Smooth muscle cell (in vitro differentiated cells): ENCODE data around the gene COA8. TPM values are rescaled to one million over a fixed set of nuclear protein-coding genes. Genes with fewer than 3 reads are reported as not detected.

Experiments
- DNase-seq: peaks from one replicate; lab custom pipeline; 2025; ENCODE audit not compliant: unreplicated experiment; lab: John Stamatoyannopoulos, UW
- H2AFZ ChIP-seq: fragments of 200-600 bp; sonication (generic); 2 replicates; pipeline ENCODE4 v1.6.0; 2016; ENCODE audit warnings: antibody characterized with exemption, low read depth, mild to moderate bottlenecking
- H3F3A ChIP-seq: fragments of 200-600 bp; sonication (generic); 2 replicates; pipeline ENCODE4 v1.6.0; 2017; ENCODE audit warnings: antibody characterized with exemption, low read depth
- H3K27ac ChIP-seq: fragments of 200-600 bp; sonication (generic); 2 replicates; pipeline ENCODE4 v1.5.1; 2016; ENCODE audit warnings: low read depth, mild to moderate bottlenecking
- H3K27me3 ChIP-seq: fragments of 200-600 bp; sonication (generic); 2 replicates; pipeline ENCODE4 v1.6.1; 2016; ENCODE audit warnings: low read depth, mild to moderate bottlenecking
- H3K36me3 ChIP-seq: fragments of 200-600 bp; sonication (generic); 2 replicates; pipeline ENCODE4 v1.5.1; 2016; ENCODE audit warnings: low read depth
- H3K4me1 ChIP-seq: fragments of 200-600 bp; sonication (generic); 2 replicates; pipeline ENCODE4 v1.5.1; 2016; ENCODE audit warnings: low read depth
- H3K4me2 ChIP-seq: fragments of 200-600 bp; sonication (generic); 2 replicates; pipeline ENCODE4 v1.6.0; 2016; ENCODE audit warnings: mild to moderate bottlenecking
- H3K4me3 ChIP-seq: fragments of 200-600 bp; sonication (generic); 2 replicates; pipeline ENCODE4 v1.5.1; 2016; ENCODE audit warnings: mild to moderate bottlenecking
- H3K79me2 ChIP-seq: fragments of 200-600 bp; sonication (generic); 2 replicates; pipeline ENCODE4 v1.6.0; 2016; ENCODE audit warnings: low read depth, mild to moderate bottlenecking
- H3K9ac ChIP-seq: fragments of 200-600 bp; sonication (generic); 2 replicates; pipeline ENCODE4 v1.6.0; 2016; ENCODE audit warnings: low read depth
- H3K9me3 ChIP-seq: fragments of 200-600 bp; sonication (generic); replicated peaks from 2 replicates; pipeline ENCODE4 v1.5.1; 2016; ENCODE audit warnings: low read depth
- H4K20me1 ChIP-seq: fragments of 200-600 bp; sonication (generic); 2 replicates; pipeline ENCODE4 v1.6.0; 2016; ENCODE audit warnings: low read depth
- CTCF ChIP-seq: fragments of 200-600 bp; sonication (generic); IDR thresholded peaks from 2 replicates; pipeline ENCODE4 v1.5.1; 2017; ENCODE audit warnings: borderline replicate concordance, mild to moderate bottlenecking, antibody characterized with exemption; ENCODE audit not compliant: insufficient read depth, poor library complexity, severe bottlenecking
- WGBS: methylation state at CpG from one replicate; pipeline ENCODE4 v1.1.7; 2016; ENCODE audit warnings: low lambda C conversion rate; 5-methylcytosine and 5-hydroxymethylcytosine counted together
- polyA plus RNA-seq: library from polyadenylated mRNA; unstranded; fragments of >200 nt; fragmentation: Nextera tagmentation; extraction: Ambion mirVana; gene quantifications from 2 replicates; pipeline ENCODE4 v1.2.1, GENCODE V29; 2016
- total RNA-seq: library from RNA; depleted of rRNA; stranded (reverse); fragments of >200 nt; gene quantifications from 2 replicates; pipeline ENCODE4 v1.2.3, GENCODE V29; 2014

Gene COA8
- total and polyA plus RNA-seq, 2 experiments from 2014 or later = 33.4 to 69.9 TPM

DNA sequence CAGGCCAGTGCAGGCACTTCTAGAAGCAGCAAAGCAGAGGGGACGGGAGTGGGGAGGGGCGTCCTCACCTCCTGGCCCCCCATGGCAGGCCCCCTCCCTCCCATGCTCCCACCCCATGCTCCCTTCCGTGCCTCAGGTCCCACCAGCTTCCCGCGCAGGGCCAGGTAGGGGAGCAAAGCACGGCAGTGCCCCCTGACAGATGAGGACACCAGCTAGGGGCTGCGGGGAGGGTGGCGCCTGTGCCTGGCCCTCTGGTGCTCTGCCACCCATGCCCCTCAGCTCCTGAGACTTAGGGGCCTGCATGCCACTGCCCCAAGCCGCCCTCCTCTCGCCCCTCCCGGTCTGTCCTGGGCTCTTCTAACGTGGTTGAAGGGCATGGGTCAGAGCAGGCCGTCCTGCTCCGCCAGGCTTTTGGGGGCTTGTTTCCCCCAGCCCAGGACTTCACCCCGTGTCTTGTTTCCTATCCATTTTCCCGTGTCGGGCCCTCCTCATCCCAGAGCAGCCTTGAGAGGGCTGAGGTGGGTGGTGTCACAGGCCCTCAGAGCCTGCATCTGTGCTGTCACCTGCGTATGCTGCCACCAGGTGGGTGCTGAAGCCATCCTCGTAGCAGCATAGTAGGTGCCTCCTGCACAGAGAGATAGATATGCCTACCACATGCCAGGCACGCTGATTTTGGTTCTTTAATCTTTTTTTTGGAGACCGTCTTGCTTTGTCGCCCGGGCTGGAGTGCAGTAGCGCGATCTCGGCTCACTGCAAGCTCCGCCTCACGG, 23.5 kb upstream of the COA8 start:
- H3K4me2 ChIP-seq = no peak overlapping the region
- H3K4me3 ChIP-seq = no peak overlapping the region
- H3K79me2 ChIP-seq = no peaks in the 10 kb centered on the region
- no peak overlapping the region for H3K9ac ChIP-seq
- DNase-seq = no peak
- H3K27me3 ChIP-seq = no peaks in the 10 kb centered on the region
- H4K20me1 ChIP-seq = no peaks in the 10 kb centered on the region
- H3K4me1 ChIP-seq = peaks cover 25% of the 10 kb centered on the region
- no peak for TF ChIP-seq CTCF
- peaks cover 4% of the 10 kb centered on the region for H3F3A ChIP-seq
- no peaks in the 10 kb centered on the region for H3K9me3 ChIP-seq
- WGBS = 81% methylated on average over 28 of the region's 28 CpGs
- peak overlapping the region; percentile 91 for H3K27ac ChIP-seq
- no peak overlapping the region for H2AFZ ChIP-seq
- no peaks in the 10 kb centered on the region for H3K36me3 ChIP-seq

GRCh38 chr14:103540821-103541708, 21.7 kb upstream of the COA8 start:
- Histone ChIP-seq H3K27ac (peak overlapping the region; percentile 91), H3K79me2 (no peaks in the 10 kb centered on the region), H3K9ac (no peak overlapping the region), H3K4me3 (no peak overlapping the region), H3F3A (peaks cover 4% of the 10 kb centered on the region), H3K4me1 (peaks cover 25% of the 10 kb centered on the region), H3K9me3 (no peaks in the 10 kb centered on the region), H2AFZ (no peak overlapping the region), H3K4me2 (peak overlapping the region; percentile 77), H3K36me3 (no peaks in the 10 kb centered on the region), H4K20me1 (no peaks in the 10 kb centered on the region), H3K27me3 (no peaks in the 10 kb centered on the region)
- 68% methylated on average over 17 of the region's 17 CpGs for WGBS
- TF ChIP-seq CTCF = no peak
- no peak for DNase-seq

DNA sequence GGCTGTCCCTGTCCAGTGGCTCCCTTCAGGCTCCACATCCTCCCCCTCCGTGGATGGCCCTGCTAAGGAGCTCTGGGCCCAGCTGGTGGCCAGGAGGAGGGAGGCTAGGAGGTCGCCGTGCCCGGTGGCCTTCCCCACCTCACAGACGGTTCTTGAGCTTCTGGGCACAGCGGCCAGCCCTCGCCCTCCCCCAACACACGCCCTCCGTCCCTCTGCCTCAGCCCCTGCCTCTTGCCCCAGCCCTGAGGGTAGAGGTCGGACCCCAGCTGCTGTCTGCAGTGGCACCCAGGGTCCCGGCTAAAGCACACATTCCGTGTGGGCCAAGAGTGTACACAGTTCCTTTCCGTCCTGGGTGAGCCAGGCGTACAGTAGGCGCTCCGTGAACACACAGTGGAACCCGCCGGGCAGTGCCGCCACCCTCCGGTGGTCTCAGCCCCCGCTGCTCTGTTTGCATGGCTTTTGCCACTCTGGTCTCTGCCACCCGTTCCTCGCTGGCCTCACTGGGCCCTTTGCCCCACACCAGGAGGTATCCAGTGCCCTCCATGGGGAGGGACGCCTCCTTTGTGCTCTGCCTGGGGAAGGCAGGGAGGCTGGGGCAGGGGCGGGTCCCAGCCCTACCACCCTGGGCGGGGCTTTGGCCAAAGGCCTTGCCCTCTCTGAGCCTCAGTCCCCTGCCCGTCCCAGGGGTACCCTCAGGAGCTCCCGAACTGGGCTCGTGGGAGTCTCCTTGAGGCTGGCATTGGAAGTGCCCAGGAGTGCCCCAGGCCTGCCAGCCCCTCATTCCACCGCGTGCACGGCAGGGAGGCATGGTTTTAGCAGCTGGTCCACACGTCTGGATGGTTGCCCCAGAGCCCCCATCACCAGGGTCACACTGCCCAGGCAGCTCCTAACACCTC, 20.8 kb upstream of the COA8 start:
- H3K4me1 ChIP-seq = peaks cover 25% of the 10 kb centered on the region
- peak overlapping the region; percentile 76 for H3K4me2 ChIP-seq
- peaks cover 4% of the 10 kb centered on the region for H3F3A ChIP-seq
- no peaks in the 10 kb centered on the region for H3K9me3 ChIP-seq
- WGBS = 71% methylated on average over 26 of the region's 33 CpGs
- peaks cover 8% of the 10 kb centered on the region for H4K20me1 ChIP-seq
- H3K27me3 ChIP-seq = no peaks in the 10 kb centered on the region
- no peak for TF ChIP-seq CTCF
- no peaks in the 10 kb centered on the region for H3K79me2 ChIP-seq
- peak overlapping the region; percentile 91 for H3K27ac ChIP-seq
- peak overlapping the region; percentile 51 for H3K9ac ChIP-seq
- no peak for DNase-seq
- no peak overlapping the region for H3K4me3 ChIP-seq
- H2AFZ ChIP-seq = no peak overlapping the region
- no peaks in the 10 kb centered on the region for H3K36me3 ChIP-seq
